MCF 10A (cell line): ENCODE results near the gene NME3. TPM values are rescaled to one million over a fixed set of nuclear protein-coding genes. Genes with fewer than 3 reads are reported as not detected.

Experiments
- BruUV-seq: library from RNA; stranded (reverse); fragments of 400-500 nt; replicated peaks from 2 replicates; lab custom pipeline; 2021; lab: Mats Ljungman, UMichigan
- CTCF ChIA-PET: fragments of 300-600 bp; sonication (Branson Sonifier 250); formaldehyde crosslinking; extraction: SDS; loops from one replicate; lab custom pipeline; 2021; ENCODE audit warnings: antibody characterized with exemption, inconsistent platforms; lab: Yijun Ruan, JAX
- POLR2A ChIA-PET: fragments of 300-600, 350-650 bp; sonication (Branson Sonifier 250); formaldehyde crosslinking; extraction: SDS; loops from one replicate; lab custom pipeline; 2020; ENCODE audit warnings: antibody characterized with exemption, inconsistent platforms; lab: Yijun Ruan, JAX
- DNase-seq: peaks from one replicate; pipeline ENCODE4 v3.0.0-alpha.2; 2018; ENCODE audit not compliant: unreplicated experiment
- H3K27ac Mint-ChIP-seq: one replicate; pipeline ENCODE4 v1.8.0; 2022; ENCODE audit warnings: mild to moderate bottlenecking, low read depth, mixed read lengths; ENCODE audit not compliant: unreplicated experiment
- H3K27me3 Mint-ChIP-seq: one replicate; pipeline ENCODE4 v1.8.0; 2022; ENCODE audit warnings: mixed read lengths; ENCODE audit not compliant: insufficient read depth, unreplicated experiment
- H3K36me3 Mint-ChIP-seq: one replicate; pipeline ENCODE4 v1.8.0; 2022; ENCODE audit warnings: mild to moderate bottlenecking, moderate library complexity, mixed read lengths; ENCODE audit not compliant: insufficient read depth, unreplicated experiment
- H3K4me1 Mint-ChIP-seq: one replicate; pipeline ENCODE4 v1.8.0; 2022; ENCODE audit warnings: mixed read lengths; ENCODE audit not compliant: insufficient read depth, unreplicated experiment
- H3K4me3 Mint-ChIP-seq: one replicate; pipeline ENCODE4 v1.8.0; 2022; ENCODE audit warnings: mild to moderate bottlenecking, moderate library complexity, mixed read lengths; ENCODE audit not compliant: unreplicated experiment
- H3K9me3 Mint-ChIP-seq: one replicate; pipeline ENCODE4 v1.8.0; 2022; ENCODE audit warnings: mixed read lengths; ENCODE audit not compliant: unreplicated experiment
- intact Hi-C: fragments of 100-400 bp; cut with micrococcal nuclease; formaldehyde crosslinking; loops from 2 replicates; pipeline ENCODE4 v1.14.1; 2022
- total RNA-seq: library from RNA; stranded (reverse); gene quantifications from 2 replicates; pipeline ENCODE4 v1.2.3, GENCODE V29; 2022
- TF ChIP-seq, protein P1 (sequence below): fragments of 200-600 bp; IDR thresholded peaks from one replicate; pipeline ENCODE4 v1.8.0; 2022; ENCODE audit warnings: antibody characterized with exemption, mild to moderate bottlenecking; ENCODE audit not compliant: unreplicated experiment

The NME3 gene
- total RNA-seq, 1 experiment from 2014 or later, result 44.0 TPM

DNA sequence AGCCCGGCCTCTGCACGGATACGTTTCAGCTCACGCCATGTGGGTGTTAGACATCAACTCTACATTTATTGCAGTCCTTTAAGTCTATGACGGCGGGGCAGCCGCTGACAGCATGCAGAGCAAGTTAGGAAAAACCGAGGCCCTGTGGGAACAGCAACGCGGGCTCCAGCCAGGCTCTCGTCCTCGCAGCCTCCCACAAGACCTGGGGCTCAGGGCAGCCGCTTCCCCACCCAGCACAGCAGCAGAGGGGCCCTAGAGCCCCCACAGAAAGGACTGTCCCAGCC lies 5.3 kb upstream of the NME3 start:
- peaks cover 4% of the 10 kb centered on the region for H3K4me1 Mint-ChIP-seq
- H3K4me3 Mint-ChIP-seq, result no peak overlapping the region
- TF ChIP-seq, protein P1, sequence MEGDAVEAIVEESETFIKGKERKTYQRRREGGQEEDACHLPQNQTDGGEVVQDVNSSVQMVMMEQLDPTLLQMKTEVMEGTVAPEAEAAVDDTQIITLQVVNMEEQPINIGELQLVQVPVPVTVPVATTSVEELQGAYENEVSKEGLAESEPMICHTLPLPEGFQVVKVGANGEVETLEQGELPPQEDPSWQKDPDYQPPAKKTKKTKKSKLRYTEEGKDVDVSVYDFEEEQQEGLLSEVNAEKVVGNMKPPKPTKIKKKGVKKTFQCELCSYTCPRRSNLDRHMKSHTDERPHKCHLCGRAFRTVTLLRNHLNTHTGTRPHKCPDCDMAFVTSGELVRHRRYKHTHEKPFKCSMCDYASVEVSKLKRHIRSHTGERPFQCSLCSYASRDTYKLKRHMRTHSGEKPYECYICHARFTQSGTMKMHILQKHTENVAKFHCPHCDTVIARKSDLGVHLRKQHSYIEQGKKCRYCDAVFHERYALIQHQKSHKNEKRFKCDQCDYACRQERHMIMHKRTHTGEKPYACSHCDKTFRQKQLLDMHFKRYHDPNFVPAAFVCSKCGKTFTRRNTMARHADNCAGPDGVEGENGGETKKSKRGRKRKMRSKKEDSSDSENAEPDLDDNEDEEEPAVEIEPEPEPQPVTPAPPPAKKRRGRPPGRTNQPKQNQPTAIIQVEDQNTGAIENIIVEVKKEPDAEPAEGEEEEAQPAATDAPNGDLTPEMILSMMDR, result no peak
- BruUV-seq, result no TSS peak
- ChIA-PET CTCF (no interaction called here), POLR2A (interaction anchor here (0.8 kb wide), 1 partner anchor 187 kb away, joined by 3 read pairs; no protein-coding TSS in a partner anchor)
- peaks cover 57% of the 10 kb centered on the region for H3K36me3 Mint-ChIP-seq
- no peaks in the 10 kb centered on the region for H3K27me3 Mint-ChIP-seq
- DNase-seq, result no peak
- H3K27ac Mint-ChIP-seq, result no peak overlapping the region
- intact Hi-C loops, result no loop called here
- no peaks in the 10 kb centered on the region for H3K9me3 Mint-ChIP-seq

DNA sequence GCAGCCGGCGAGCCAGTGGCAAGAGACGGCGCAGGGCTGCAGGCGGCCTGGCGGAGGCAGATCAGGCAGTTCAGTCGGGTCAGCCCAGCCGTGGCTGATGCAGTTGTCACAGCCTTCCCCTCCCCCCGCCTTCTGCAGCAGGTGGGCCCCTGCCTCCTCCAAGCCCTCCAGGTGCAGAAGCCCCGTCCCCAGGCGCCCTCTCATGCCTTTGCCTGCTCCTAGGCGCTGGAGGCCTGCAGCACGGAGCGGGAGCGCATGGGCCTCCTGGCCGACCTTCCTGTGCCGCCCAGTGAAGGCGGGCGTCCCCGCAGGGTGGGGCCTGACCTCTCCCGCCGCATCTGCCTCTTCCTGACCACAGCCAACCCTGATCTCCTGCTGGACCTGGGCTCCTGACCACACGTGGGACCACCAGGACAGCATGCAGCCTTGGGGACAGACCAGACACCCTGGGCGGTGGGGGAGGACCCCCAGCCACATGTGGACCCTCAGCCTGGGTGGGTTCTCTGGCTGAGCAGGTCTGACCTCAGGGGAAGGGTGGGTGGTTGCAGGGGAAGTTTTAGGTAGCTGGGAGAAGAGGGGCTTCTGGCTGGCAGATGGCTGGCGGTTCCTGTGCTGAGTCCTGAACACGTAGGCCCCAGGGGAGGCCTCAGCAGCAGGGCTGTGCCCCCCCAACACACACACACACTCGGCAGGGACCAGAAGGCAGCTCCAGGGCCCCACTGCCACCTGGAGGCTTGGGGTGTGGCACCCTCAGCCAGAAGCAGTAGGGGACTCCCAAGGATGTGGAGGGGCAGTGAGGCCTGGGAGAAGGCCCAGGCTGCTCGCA lies 4.7 kb upstream of the NME3 start:
- Mint-ChIP-seq H3K4me3 (no peak overlapping the region), H3K27me3 (no peaks in the 10 kb centered on the region), H3K27ac (no peak overlapping the region), H3K9me3 (no peaks in the 10 kb centered on the region), H3K36me3 (peaks cover 54% of the 10 kb centered on the region), H3K4me1 (peaks cover under 1% of the 10 kb centered on the region)
- BruUV-seq, result no TSS peak
- TF ChIP-seq, protein P1, result no peak
- ChIA-PET POLR2A (interaction anchor here (0.8 to 5.9 kb wide), 2 partner anchors 31 to 188 kb away, joined by 3 to 95 read pairs; no protein-coding TSS in a partner anchor), CTCF (no interaction called here)
- intact Hi-C loops, result no loop called here
- DNase-seq, result no peak

DNA sequence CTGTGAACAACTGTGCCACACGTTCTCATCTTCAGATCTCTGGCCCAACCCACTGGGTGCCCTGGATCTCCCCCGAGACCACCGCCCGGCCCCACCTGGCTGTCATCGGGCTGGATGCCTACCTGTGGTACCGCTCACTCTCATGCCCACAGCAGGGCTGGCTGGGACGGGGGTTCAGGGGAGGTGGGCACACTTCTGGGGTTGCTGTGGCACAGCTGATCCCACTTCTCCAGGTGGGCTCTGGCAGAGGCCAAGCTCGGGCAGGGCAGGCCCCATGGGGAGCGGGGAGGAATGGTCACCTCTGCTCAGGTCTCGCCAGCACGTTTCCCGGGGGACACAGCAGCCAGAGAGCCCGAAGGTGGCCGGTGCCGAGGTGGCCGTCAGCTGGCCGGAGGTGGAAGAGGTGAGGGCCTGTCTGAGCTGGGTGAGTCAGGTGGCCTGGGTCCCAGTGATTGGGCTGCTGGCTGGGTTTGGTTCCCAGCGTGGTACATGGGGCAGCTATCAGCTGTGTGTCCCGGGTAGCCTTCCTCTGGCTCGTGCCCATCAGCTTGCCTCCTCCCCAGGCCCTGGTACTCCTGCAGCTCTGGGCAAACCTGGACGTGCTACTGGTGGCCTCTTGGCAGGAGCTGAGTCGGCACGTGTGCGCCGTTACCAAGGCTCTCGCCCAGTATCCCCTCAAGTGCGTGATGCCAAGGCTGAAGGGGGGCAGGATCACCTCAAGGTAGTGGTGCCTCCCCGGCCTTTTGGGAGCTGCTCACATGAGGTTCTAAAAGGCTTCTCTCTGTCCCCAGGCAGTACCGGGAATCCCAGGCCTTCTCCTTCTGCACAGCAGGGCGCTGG lies 3.9 kb upstream of the NME3 start:
- Mint-ChIP-seq H3K4me1 (peaks cover 4% of the 10 kb centered on the region), H3K27me3 (no peaks in the 10 kb centered on the region), H3K4me3 (no peak overlapping the region), H3K36me3 (peaks cover 56% of the 10 kb centered on the region), H3K27ac (peak overlapping the region; percentile 23), H3K9me3 (no peaks in the 10 kb centered on the region)
- no peak for DNase-seq
- BruUV-seq, result no TSS peak
- CTCF ChIA-PET, result interaction anchor here (0.7 to 1.7 kb wide), 4 partner anchors 51 to 230 kb away, joined by 3 to 7 read pairs (median 4); partner anchors contain the start of gene MAPK8IP3
- intact Hi-C loops, result no loop called here
- TF ChIP-seq, protein P1, result no peak
- POLR2A ChIA-PET, result interaction anchor here (0.6 to 7.7 kb wide), 5 partner anchors 6 to 439 kb away, joined by 3 to 137 read pairs (median 5); partner anchors contain the start of genes NUBP2, PGP, RPS2 and SPSB3

DNA sequence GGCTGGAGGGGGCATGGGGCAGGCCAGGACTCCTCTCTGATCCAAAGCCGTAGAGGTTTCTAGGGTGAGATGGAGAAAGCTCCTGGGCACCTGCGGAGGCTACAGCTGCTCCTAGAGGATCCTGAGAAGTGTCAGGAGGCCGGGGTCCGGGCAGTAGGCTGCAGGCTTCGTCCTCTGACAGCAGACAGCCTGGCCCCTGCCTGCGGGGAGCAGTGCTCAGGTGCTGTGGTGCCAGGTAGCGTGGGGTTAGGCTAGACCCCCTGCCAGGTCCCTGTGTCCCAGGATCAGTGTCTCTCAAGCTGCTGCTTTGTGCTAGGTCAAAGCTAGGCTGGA lies 3.1 kb upstream of the NME3 start:
- no TSS peak for BruUV-seq
- H3K27ac Mint-ChIP-seq, result no peak overlapping the region
- DNase-seq, result no peak
- TF ChIP-seq, protein P1, result no peak
- peaks cover 57% of the 10 kb centered on the region for H3K36me3 Mint-ChIP-seq
- no peaks in the 10 kb centered on the region for H3K27me3 Mint-ChIP-seq
- POLR2A ChIA-PET, result interaction anchor here (0.6 to 7.7 kb wide), 8 partner anchors 7 to 440 kb away, joined by 3 to 137 read pairs (median 4); partner anchors contain the start of genes NUBP2, PGP, RPS2 and SPSB3
- H3K4me1 Mint-ChIP-seq, result peaks cover 7% of the 10 kb centered on the region
- intact Hi-C loops, result no loop called here
- H3K9me3 Mint-ChIP-seq, result no peaks in the 10 kb centered on the region
- CTCF ChIA-PET, result interaction anchor here (1.0 to 1.7 kb wide), 5 partner anchors 21 to 68 kb away, joined by 3 to 7 read pairs (median 4); partner anchors contain the start of gene MAPK8IP3
- peak overlapping the region; percentile 80 for H3K4me3 Mint-ChIP-seq
